HG03103 (cell line): ENCODE measurements around the gene ZFP1.
"Not testable (repeated sequence)": the region's sequence is repeated elsewhere in the genome, so short reads cannot be mapped to it uniquely, and the experiment has no call there.

Experiments
- ATAC-seq: cut with Tn5 transposase; IDR thresholded peaks from one replicate; pipeline ENCODE4 v1.9.1; 2021; ENCODE audit warnings: low read depth; ENCODE audit not compliant: unreplicated experiment

ZFP1 gene

DNA sequence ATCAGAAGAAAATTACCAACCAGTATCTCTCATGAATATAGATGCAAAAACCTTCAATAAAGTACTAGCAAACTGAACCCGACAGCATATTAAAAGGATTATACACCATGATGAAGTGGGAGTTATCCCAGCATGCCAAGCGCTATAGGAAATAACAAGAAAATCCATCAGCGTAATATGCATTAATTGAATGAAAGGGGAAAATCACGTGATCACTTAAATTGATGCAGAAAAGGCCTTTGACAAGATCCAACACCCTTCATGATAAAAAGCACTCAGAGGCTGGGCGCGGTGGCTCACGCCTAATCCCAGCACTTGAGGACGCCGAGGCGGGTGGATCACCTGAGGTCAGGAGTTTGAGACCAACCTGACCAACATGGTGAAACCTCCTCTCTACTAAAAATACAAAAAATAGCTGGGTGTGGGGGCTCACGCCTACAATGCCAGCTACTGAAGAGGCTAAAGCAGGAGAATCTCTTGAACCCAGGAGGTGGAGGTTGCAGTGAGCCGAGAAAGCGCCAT lies 53.8 kb downstream of the ZFP1 start:
- no peak for ATAC-seq

DNA sequence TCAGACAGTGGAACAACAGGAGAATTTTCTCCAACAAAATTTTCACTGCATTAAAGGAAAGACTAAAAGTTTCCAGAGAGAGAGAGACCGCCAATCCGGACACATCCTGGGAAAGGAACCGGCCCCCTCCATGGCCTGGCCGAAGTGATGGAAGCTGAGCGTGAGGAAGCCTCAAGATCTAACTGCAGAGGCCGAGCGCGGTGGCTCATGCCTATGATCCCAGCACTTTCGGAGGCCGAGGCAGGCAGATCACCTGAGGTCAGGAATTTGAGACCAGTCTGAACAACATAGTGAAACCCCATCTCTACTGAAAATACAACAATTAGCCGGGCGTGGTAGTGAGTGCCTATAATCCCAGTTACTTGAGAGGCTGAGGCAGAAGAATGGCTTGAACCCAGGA lies 54.8 kb downstream of the ZFP1 start:
- ATAC-seq = no peak

DNA sequence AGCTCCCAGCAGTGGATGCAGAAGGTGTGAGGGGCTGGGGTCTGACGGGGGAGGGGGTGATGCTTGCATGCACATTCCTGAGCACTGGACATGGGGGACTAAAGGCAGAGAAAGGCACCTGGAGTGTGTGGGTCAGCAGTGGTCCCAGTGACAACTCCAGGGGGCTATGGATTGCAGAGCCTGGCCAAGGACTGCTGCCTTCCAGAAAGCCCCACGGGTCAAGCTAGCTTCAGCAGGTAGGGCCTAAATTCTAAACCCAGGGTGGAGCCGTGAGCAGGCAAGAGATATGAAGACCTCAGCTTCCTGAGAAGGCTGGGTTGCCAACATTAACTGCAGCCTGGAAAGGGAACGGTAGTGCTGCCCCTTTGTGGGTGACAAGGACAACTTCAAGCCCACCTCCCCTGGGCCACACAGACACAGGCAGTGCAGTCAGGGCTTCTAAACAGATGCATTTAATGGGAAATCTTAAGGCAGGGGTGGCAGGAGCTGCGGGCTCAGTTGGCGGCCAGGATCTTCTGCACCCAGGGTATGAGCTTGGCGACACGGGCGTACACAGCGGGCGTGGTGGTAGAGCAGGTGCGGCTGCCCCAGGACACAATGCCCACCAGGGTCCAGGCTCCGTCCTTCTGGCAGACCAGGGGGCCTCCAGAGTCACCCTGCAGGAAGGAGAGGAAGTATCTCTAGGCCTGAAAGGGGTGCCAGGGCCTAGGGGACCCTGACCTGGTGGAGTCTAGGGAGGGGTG lies 55.5 kb downstream of the ZFP1 start:
- no peak for ATAC-seq

DNA sequence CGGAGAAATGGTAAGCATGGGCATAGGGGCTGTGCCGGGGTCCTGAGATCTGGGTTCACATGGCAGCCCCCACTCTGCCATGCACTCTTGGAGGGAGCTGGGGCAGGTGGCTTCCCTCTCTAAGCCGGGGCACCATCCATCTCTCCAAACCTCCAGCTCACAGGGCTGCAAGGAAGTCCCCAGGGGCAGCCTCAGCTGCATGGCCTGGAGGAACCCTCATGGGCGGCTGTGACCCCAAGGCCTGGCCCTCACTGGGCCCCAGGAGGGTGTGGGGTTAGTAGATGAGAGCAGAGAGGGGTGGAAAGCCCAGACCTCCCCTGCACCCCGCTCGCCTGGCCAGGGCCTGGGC lies 56.1 kb downstream of the ZFP1 start:
- ATAC-seq = no peak

DNA sequence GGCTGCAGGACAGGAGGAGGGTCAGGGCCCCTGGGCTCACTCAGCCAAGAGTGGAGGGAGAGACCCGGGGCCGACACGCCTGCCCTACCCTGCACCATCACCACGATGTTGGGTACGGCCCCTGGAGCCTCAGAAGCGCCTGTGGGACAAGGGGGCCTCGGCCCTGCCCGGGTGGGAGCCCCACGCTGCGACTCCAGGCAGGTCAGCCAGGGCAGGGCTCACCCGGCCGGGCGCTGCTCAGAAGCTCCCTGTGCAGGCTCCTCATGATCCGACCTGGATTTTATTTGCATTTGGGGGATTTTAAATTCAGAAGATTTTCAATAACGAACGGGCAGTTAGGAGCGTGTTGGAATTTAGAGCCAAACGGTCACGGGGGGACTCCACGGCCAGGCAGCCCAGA lies 56.6 kb downstream of the ZFP1 start:
- ATAC-seq = not testable (repeated sequence)

DNA sequence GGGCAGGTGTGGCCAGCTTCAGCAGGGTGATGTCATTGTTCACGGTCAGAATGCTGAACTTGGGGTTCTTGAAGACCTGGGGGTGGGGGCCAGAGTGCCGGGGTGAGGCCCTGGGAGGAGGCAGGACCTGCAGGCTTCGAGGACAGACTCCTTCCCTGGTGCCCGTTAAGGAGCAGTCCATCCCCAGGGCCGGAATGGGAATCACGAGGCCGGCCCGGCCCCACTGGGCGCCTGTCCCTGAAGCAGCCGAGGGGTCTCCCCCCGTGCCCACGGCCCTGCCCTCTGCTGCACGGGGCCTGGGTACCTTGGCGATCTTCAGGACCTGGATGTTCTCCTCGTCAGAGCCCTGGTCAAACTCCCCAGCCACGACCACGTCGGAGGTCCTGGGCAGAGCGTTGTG lies 57.1 kb downstream of the ZFP1 start:
- not testable (repeated sequence) for ATAC-seq

DNA sequence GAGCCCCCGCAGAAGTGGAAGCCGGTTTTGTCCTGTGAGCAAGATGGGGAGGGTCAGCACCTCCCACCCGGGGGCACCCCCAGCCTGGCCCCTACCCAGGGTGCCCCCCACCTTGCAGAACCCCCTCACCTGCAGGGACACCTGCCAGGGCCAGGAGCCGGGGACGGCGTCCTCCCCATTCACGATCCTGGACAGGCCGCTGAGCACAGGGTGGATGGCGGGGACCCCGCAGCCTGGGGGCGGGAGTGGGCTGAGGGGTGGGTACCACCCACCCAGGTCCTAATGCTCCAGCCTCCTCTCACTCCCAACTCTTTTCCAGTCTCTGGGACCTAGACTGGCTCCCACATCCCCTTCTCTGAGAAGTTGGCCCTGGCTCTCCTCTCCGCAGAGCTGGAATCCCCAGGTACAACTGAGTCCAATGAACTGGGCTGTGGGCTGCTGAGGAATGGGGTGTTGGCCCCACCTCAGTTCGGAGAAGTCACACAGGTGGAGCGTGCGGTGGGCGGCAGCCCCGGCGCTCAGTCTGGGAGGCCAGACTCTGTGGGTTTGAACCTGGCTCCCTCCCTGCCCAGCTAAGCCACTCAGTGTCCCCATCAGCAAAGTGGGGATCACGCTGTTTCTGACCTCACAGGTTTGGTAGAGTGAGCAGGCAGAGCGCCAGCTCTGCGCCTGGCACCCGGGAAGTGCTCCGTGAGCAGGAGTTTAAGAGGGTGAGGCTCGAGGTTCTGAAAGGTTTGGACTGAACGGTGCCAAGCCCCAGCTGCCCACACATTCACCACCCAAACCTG lies 57.8 kb downstream of the ZFP1 start:
- ATAC-seq = not testable (repeated sequence)

DNA sequence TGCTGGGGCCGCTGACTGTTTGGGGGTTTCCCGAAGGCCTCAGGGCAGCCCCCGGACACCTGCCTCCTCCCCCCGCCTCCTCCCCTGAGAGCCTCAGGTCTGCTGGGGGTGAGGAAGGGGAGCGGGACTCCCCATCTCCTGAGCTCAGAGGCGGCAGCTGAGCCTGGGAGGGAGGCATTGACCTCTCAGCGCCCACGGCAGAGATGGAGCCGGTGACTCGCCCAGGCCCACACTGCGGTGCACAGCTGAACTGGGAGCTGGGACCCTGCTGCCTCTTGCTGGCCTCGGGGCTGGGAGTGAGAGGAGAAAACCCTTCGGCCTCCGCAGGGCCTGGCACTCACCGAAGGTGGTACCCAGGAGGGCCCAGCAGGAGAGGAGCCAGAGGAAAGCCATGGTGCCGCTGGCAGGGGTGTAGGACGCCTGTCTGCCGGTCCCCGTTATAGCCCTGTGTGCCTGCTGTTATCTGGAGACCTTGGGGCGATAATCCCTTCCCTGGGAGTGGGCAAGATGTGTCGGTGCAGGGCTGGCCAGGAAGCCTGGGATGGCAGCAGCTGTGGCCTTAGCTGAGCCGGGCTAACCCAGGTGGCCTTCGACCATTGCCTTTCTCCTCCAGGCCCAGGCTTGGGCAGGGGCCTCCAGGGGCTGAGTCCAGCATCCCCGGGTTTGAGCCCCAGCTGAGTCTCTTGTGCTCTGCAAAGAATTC lies 58.6 kb downstream of the ZFP1 start, which contains the start of gene CTRB2:
Gene CTRB2 (minus strand): TSS at position 413 of the 703 bp plus-strand sequence. CDS start 20 bp downstream, at position 393.
- no peak for ATAC-seq

DNA sequence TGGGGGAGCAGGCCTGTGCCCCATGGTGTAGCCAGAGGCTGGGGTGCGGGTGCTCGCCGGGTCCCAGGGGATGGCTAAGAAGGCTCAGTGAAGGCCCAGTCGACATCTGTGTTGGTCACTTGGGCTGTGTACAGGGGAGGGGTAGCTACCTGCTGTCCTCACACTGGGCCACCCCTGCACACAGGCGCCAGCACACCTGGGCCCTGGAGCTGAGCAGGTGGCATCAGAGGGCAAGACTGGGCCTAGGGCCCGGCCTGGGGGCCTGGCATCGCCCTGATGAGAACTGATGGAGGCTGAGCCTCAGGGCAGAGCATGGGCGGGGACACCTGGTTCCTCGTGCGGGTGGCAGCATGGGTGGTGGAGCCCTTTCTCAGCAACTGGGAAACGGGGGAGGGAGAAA lies 59.5 kb downstream of the ZFP1 start:
- no peak for ATAC-seq

DNA sequence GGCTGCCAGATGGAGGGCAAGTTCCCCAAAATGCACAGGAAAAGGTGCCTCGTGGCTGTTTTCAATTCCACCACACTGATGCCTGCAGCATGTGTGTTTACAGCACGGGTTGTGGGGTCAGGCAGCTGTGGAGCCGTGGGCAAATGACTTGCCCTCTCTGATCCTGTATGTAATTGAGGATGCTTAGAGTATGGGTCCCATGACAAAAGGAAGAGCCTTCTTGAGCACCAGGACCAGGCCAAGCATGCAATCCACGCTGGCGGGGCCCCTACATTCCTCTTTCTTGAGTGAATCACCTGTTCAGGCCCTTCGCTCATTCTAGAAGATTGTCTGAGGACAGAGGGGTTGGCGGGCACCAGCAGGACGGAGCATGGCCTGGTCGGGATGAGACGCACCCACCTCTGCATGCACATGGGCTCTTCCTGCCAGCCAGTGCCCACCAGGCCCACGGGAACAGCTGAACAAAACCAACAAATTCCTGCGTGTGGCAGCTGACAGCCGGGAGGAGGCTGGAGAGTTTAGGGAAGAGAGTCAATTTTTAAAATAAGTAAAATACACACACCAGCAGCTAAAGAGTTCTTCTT lies 60.0 kb downstream of the ZFP1 start:
- no peak for ATAC-seq

DNA sequence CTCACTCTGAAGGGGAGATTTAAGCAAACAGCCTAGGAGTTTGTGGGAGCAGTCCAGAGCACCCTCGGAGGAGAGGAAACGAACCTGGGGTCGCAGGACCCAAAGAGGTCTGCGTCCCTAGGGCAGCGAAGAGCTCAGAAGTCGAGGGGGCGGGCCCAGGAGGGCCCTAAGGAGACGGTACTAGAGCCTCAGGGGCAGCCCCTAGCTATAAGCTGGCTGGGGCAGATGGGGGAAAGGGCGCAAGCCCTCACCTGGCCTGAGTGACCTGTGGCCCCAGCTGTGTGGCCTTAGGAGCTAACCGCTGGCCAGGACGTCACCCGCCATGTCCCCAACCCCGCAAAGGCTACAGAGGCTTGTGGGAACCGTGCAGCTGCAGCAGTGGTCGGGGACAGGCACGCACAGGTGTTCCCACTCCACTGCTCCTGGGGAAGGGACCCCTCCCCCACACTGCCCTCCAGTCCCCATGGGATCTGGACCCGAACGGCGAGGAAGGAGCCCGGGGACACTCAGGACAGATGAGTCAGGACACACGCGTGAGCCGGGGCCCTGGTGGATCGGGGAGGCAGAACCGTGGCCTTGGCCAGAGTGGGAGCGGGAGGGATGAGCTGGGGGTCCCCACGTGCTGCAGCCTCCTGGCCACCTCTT lies 60.7 kb downstream of the ZFP1 start:
- ATAC-seq = no peak

DNA sequence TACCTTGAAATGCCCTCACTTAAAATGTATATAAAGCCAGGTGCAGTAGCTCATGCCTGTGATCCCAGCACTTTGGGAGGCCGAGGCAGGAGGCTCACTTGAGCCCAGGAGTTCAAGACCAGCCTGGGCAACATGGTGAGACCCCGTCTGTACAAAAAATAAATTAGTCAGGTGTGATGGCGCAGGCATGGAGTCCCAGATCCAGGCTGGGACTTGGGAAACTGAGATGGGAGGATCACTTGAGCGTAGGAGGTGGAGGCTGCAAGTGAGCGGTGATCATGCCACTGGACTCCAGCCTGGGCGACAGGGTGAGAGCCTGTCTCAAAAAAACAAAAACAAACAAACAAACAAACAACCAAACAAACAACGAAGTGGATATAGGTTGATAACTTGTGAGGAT lies 61.2 kb downstream of the ZFP1 start:
- not testable (repeated sequence) for ATAC-seq

DNA sequence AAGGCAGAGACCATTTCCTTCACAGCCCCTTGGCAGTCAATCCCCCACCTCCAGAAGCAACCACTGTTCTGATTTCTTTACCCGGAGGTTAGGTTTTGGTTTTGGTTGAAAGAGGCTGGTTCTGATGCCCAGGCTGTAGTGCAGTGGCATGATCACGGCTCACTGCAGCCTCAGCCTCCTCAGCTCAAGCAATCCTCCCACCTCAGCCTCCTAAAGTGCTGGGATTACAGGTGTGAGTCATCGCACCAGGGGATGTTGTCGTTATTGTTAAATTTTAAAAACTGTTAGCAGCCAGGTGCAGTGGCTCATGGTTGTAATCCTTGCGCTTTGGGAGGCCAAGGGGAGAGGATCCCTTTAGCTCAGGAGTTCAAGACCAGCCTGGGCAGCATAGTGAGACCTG lies 61.6 kb downstream of the ZFP1 start:
- ATAC-seq = no peak

DNA sequence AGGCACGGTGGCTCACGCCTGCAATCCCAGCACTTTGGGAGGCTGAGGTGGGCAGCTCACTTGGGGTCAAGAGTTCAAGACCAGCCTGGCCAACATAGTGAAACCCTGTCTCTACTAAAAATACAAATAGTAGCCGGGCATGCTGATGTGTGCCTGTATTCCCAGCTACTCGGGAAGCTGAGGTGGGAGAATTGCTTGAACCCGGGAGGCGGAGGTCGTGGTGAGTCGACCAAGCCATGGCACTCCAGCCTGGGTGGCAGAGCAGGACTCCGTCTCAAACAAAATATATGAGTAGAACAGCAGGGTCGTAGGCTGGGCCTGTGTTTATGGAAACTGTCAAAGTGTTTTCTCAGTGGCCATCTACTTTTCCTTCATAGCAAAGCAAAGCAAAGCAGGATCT lies 63.0 kb downstream of the ZFP1 start:
- ATAC-seq = not testable (repeated sequence)

DNA sequence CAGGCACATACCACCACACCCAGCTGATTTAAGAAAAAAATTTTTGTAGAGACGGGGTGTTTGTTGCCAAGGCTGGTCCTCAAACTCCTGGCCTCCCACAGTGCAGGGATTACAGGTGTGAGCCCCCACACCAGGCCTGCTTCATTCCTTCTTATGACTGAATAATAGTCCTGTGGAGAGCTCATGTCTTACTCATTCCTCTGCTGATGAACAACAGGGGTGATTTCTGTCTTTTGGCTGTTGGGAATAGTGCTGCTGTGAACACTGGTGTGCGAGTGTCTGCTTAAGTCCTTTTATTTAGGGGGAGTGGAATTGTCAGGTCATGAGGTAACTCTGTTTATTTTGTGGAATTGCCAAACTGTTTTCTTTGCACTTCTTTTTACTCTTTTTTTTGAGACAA lies 67.8 kb downstream of the ZFP1 start:
- ATAC-seq = no peak

DNA sequence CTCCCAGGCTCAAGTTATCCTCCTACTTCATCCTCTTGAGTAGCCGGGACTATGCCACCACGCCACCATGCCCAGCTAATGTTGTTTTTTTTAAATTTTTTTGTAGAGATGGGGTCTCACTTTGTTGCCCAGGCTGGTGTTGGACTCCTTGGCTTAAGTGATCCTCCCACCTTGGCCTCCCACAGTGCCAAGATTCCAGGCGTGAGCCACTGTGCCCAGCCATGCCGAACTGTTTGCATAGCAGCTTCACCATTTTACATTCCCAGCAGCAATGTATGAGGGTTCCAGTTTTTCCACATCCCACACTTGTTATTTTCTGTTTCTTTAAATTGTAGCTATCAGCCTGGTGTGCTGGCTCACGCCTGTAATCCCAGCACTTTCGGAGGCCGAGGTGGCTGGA lies 68.3 kb downstream of the ZFP1 start:
- ATAC-seq = no peak

DNA sequence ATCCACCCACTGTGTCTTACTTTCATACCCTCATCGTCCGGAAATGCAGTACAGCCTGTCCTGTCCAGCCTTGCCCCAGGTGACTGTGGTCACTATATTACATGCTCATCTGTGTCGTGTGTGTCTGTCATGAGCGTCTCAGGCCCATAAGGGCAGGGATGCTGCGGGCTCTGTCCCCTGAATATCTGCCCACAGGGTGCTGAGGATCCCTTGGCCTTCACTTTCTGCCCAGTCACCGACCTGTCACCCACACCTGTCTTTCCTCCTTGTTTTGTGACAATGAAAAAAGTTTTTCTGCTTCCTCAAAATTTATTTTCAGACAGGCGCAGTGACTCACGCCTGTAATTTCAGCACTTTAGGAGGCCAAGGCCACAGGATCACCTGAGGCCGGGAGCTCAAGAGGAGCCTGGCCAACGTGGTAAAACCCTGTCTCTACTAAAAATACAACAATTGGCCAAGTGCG lies 69.1 kb downstream of the ZFP1 start:
- no peak for ATAC-seq

DNA sequence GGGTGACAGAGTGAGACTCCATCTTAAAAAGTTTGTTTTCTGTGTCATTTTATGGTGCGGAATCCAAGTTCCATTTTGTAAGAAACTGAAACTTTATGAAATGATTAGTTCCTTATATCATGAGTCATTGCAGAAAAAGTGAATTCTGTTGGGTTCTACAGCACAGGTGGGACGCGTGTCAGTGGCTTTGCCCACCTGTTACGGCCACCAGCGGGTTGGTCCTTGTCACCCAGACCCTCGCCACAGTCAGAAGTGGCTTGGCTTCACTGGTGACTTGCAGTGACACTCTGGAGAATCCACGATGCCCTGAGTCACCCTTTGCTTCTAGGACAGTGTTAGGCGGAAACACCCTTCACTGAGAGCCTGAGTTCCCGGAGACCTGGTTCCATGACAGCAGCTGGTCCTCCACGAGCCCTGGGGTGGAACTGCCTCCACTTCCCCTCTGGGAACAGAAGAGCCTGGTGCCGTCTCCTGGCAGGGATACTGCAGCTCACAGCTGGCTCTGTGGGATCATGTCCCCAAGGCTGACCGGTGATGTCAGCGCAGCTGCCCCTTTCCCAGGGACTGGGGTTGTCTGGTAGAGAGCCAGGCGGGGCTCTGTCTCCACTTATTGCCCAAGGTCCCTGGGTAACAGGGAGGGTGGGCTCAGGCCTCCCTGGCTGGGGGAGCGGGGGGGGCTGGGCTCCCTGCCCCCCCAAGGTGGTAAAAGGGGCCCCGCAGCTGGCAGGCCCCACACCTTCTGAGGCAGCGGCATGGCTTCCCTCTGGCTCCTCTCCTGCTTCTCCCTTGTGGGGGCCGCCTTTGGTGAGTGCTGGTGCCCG lies 70.1 kb downstream of the ZFP1 start, which contains the start of gene CTRB1:
Gene CTRB1 (plus strand): TSS at position 733 of the 821 bp plus-strand sequence. CDS start 20 bp downstream, at position 753.
- ATAC-seq = peak; percentile 58

DNA sequence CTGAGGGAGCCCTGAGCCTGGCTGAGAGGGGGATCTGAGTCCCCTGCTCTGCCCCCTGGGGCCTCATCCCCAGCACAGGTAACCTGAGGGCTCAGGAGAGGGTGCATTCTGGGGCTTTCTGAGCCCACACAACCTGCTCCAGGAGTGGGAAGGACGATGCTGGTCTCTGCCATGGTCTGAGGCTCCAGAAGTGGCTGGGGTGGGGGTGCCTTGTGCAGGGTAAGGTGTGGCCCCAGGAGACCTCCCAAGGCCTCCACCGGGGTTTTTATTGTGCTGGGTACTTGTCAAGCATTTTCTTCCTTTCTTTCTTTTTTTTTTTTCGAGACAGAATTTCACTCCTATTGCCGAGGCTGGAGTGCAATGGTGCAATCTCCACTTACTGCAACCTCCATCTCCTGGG lies 70.8 kb downstream of the ZFP1 start:
- no peak for ATAC-seq
